Memory B cell (primary cell): ENCODE measurements around the gene PDCD7.

Experiments used
- ATAC-seq: fragments of 150-1000 bp; cut with Tn5 transposase; 2 replicates; pipeline ENCODE4 v1.10.0; 2021; ENCODE audit warnings: low read depth, mild to moderate bottlenecking, moderate library complexity
- DNase-seq, 2 donors: peaks; one replicate each; pipeline ENCODE4 v3.0.0; 2022; ENCODE audit warnings: low spot score in 2 of 2
- H3K27ac Mint-ChIP-seq: one replicate; pipeline ENCODE4 v1.8.0; 2022; ENCODE audit warnings: mild to moderate bottlenecking, moderate library complexity, mixed read lengths
- H3K27me3 Mint-ChIP-seq: one replicate; pipeline ENCODE4 v1.8.0; 2022; ENCODE audit warnings: mixed read lengths
- H3K36me3 Mint-ChIP-seq: one replicate; pipeline ENCODE4 v1.8.0; 2022; ENCODE audit warnings: mild to moderate bottlenecking, mixed read lengths
- H3K4me1 Mint-ChIP-seq: one replicate; pipeline ENCODE4 v1.8.0; 2022; ENCODE audit warnings: mixed read lengths
- H3K4me3 Mint-ChIP-seq: one replicate; pipeline ENCODE4 v1.8.0; 2022; ENCODE audit warnings: mild to moderate bottlenecking, moderate library complexity, mixed read lengths
- H3K9me3 Mint-ChIP-seq: one replicate; pipeline ENCODE4 v1.8.0; 2022; ENCODE audit warnings: mixed read lengths

Gene PDCD7

GRCh38 chr15:65068403-65068788 lies 65.2 kb downstream of the PDCD7 start:
- H3K27ac Mint-ChIP-seq = no peak overlapping the region
- no peaks in the 10 kb centered on the region for H3K9me3 Mint-ChIP-seq
- H3K36me3 Mint-ChIP-seq = peaks cover 2% of the 10 kb centered on the region
- ATAC-seq (no peak), DNase-seq (no peak)
- peaks cover 10% of the 10 kb centered on the region for H3K27me3 Mint-ChIP-seq
- peak overlapping the region; percentile 12 for H3K4me3 Mint-ChIP-seq
- H3K4me1 Mint-ChIP-seq = peaks cover 3% of the 10 kb centered on the region

- Mint-ChIP-seq H3K36me3 (peaks cover 2% of the 10 kb centered on the region), H3K27me3 (peaks cover 12% of the 10 kb centered on the region), H3K4me3 (peak within 1 kb of the TSS; percentile 59), H3K27ac (no peak within 1 kb of the TSS), H3K9me3 (no peaks in the 10 kb centered on the region), H3K4me1 (peaks cover 3% of the 10 kb centered on the region)
- no peak for ATAC-seq
- no peak for DNase-seq
These were observed 65.8 kb downstream of the PDCD7 start, which contains the start of gene RASL12 for GRCh38 chr15:65067645-65068402. Gene RASL12 (minus strand): TSS chr15:65067991. CDS start chr15:65067835, 156 bp downstream.
